ENCODE data around the gene B3GNT5.

DNA sequence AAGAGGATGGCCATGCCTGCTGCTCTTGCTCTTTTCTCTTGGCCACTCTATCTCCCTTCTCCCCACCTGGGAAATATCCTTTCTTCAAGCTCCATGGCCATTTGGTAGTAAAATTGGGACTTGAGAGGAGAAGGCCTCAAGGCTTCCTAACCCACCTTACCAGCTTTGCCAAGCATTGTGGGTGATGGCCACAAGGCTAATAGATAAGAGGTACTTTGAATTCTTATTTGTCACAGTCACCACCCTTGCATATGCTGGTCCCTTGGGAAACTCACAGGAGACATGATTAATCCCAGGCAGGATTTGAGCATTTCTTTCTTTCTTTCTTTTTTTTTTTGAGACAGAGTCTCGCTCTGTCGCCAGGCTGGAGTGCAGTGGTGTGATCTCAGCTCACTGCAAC lies 37.2 kb downstream of the B3GNT5 start:
- TF ChIP-seq, protein P1, sequence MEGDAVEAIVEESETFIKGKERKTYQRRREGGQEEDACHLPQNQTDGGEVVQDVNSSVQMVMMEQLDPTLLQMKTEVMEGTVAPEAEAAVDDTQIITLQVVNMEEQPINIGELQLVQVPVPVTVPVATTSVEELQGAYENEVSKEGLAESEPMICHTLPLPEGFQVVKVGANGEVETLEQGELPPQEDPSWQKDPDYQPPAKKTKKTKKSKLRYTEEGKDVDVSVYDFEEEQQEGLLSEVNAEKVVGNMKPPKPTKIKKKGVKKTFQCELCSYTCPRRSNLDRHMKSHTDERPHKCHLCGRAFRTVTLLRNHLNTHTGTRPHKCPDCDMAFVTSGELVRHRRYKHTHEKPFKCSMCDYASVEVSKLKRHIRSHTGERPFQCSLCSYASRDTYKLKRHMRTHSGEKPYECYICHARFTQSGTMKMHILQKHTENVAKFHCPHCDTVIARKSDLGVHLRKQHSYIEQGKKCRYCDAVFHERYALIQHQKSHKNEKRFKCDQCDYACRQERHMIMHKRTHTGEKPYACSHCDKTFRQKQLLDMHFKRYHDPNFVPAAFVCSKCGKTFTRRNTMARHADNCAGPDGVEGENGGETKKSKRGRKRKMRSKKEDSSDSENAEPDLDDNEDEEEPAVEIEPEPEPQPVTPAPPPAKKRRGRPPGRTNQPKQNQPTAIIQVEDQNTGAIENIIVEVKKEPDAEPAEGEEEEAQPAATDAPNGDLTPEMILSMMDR (IDR thresholded peaks at IDR 0.05; ENCODE audit: low read depth, low read length), result no peak
- TF ChIP-seq EZH2phosphoT487 (IDR thresholded peaks at IDR 0.05; ENCODE audit: low read depth), result no peak

Measured in OCI-LY3 (cell line).